H9 (cell line): Measurements from ENCODE around the gene VAV2. TPM values are rescaled to one million over a fixed set of nuclear protein-coding genes. Genes with fewer than 3 reads are reported as not detected.

ENCODE experiments used
- DNase-seq: peaks from one replicate; pipeline ENCODE4 v3.0.0-alpha.2; 2017
- H2AFZ ChIP-seq: one replicate; pipeline ENCODE4 v1.6.1; 2013; ENCODE audit warnings: mild to moderate bottlenecking, low read length, control low read depth, moderate library complexity
- H2AK5ac ChIP-seq: 2 replicates; pipeline ENCODE4 v1.6.1; 2013; ENCODE audit warnings: low read length, control low read depth, mixed read lengths; ENCODE audit not compliant: insufficient read length
- H2BK120ac ChIP-seq: one replicate; pipeline ENCODE4 v1.6.1; 2013; ENCODE audit warnings: low read depth, mild to moderate bottlenecking, low read length, control low read depth, inconsistent platforms; ENCODE audit not compliant: poor library complexity, severe bottlenecking
- H2BK12ac ChIP-seq: 2 replicates; pipeline ENCODE4 v1.6.1; 2013; ENCODE audit warnings: low read length, control low read depth, mixed read lengths, low read depth; ENCODE audit not compliant: insufficient read length
- H2BK15ac ChIP-seq: 2 replicates; pipeline ENCODE4 v1.6.1; 2013; ENCODE audit warnings: low read depth, low read length, control low read depth
- H2BK20ac ChIP-seq: one replicate; pipeline ENCODE4 v1.6.1; 2013; ENCODE audit warnings: low read depth, mild to moderate bottlenecking, low read length, control low read depth, inconsistent platforms; ENCODE audit not compliant: poor library complexity, severe bottlenecking
- H2BK5ac ChIP-seq: 2 replicates; pipeline ENCODE4 v1.6.1; 2013; ENCODE audit warnings: low read length, control low read depth, mixed read lengths; ENCODE audit not compliant: insufficient read length
- H3K14ac ChIP-seq: 2 replicates; pipeline ENCODE4 v1.6.1; 2013; ENCODE audit warnings: low read length, control low read depth; ENCODE audit not compliant: insufficient read depth
- H3K18ac ChIP-seq: 2 replicates; pipeline ENCODE4 v1.6.1; 2013; ENCODE audit warnings: low read depth, mild to moderate bottlenecking, mixed read lengths, low read length, control low read depth; ENCODE audit not compliant: insufficient read length
- H3K23ac ChIP-seq: 2 replicates; pipeline ENCODE4 v1.6.1; 2013; ENCODE audit warnings: low read length, control low read depth, mixed read lengths, low read depth; ENCODE audit not compliant: insufficient read length
- H3K23me2 ChIP-seq: 2 replicates; pipeline ENCODE4 v1.6.1; 2013; ENCODE audit warnings: low read depth, mild to moderate bottlenecking, mixed read lengths, low read length, control low read depth; ENCODE audit not compliant: insufficient read length, poor library complexity, severe bottlenecking
- H3K27ac ChIP-seq: 2 replicates; pipeline ENCODE4 v1.5.1; 2013; ENCODE audit warnings: low read length, control low read depth, mixed read lengths, low read depth; ENCODE audit not compliant: insufficient read length
- H3K27me3 ChIP-seq: 2 replicates; pipeline ENCODE4 v1.6.1; 2013; ENCODE audit warnings: low read length, control low read depth, inconsistent platforms; ENCODE audit not compliant: insufficient read depth
- H3K4ac ChIP-seq: 2 replicates; pipeline ENCODE4 v1.6.1; 2013; ENCODE audit warnings: low read depth, mild to moderate bottlenecking, control low read depth, inconsistent platforms, low read length, moderate library complexity
- H3K4me1 ChIP-seq: 2 replicates; pipeline ENCODE4 v1.6.1; 2013; ENCODE audit warnings: low read length, control low read depth, inconsistent platforms; ENCODE audit not compliant: insufficient read depth
- H3K4me2 ChIP-seq: 2 replicates; pipeline ENCODE4 v1.6.1; 2013; ENCODE audit warnings: low read length, control low read depth, mixed read lengths; ENCODE audit not compliant: insufficient read length, insufficient read depth
- H3K56ac ChIP-seq: 2 replicates; pipeline ENCODE4 v1.6.1; 2013; ENCODE audit warnings: low read depth, mild to moderate bottlenecking, mixed read lengths, low read length, control low read depth; ENCODE audit not compliant: insufficient read length
- H3K79me1 ChIP-seq: 2 replicates; pipeline ENCODE4 v1.6.1; 2013; ENCODE audit warnings: low read depth, mild to moderate bottlenecking, moderate library complexity, low read length, control low read depth, inconsistent platforms; ENCODE audit not compliant: insufficient read depth, poor library complexity, severe bottlenecking
- H3K79me2 ChIP-seq: 2 replicates; pipeline ENCODE4 v1.6.1; 2013; ENCODE audit warnings: low read length, control low read depth, inconsistent platforms; ENCODE audit not compliant: insufficient read depth
- H3K9ac ChIP-seq: 2 replicates; pipeline ENCODE4 v1.6.1; 2013; ENCODE audit warnings: low read length, control low read depth, mixed read lengths; ENCODE audit not compliant: insufficient read length; ENCODE audit errors: extremely low read depth
- H3K9me3 ChIP-seq: one replicate; pipeline ENCODE4 v1.6.1; 2013; ENCODE audit warnings: low read depth, low read length, inconsistent platforms; ENCODE audit not compliant: control insufficient read depth
- H3T11ph ChIP-seq: one replicate; pipeline ENCODE4 v1.6.1; 2013; ENCODE audit warnings: mild to moderate bottlenecking, low read length, control low read depth, inconsistent platforms
- H4K20me1 ChIP-seq: one replicate; pipeline ENCODE4 v1.6.1; 2013; ENCODE audit not compliant: control insufficient read depth, insufficient read length, insufficient read depth
- H4K5ac ChIP-seq: 2 replicates; pipeline ENCODE4 v1.6.1; 2013; ENCODE audit warnings: low read depth, mild to moderate bottlenecking, mixed read lengths, low read length, control low read depth; ENCODE audit not compliant: insufficient read length
- H4K8ac ChIP-seq: replicated peaks from 2 replicates; pipeline ENCODE4 v1.6.1; 2013; ENCODE audit warnings: low read length, control low read depth, mixed read lengths, low read depth; ENCODE audit not compliant: insufficient read length
- H4K91ac ChIP-seq: 2 replicates; pipeline ENCODE4 v1.6.1; 2013; ENCODE audit warnings: low read depth, mild to moderate bottlenecking, moderate library complexity, mixed read lengths, low read length, control low read depth; ENCODE audit not compliant: insufficient read length
- H3K27ac Mint-ChIP-seq, 3 experiments: 2 replicates in 2 of 3; 3 replicates in 1 of 3; pipeline ENCODE4 v1.8.0; 2020 to 2021; ENCODE audit warnings: mixed read lengths in 3 of 3, mild to moderate bottlenecking in 1 of 3, moderate library complexity in 1 of 3
- H3K27me3 Mint-ChIP-seq: 2 replicates; pipeline ENCODE4 v1.8.0; 2021; ENCODE audit warnings: low read depth, mild to moderate bottlenecking, moderate library complexity, mixed read lengths
- H3K36me3 Mint-ChIP-seq, 3 experiments: 2 replicates in 2 of 3; 3 replicates in 1 of 3; pipeline ENCODE4 v1.8.0; 2020 to 2021; ENCODE audit warnings: low read depth in 3 of 3, mixed read lengths in 3 of 3; ENCODE audit not compliant: insufficient read depth in 1 of 3
- H3K4me1 Mint-ChIP-seq, 2 experiments: 2 replicates each; pipeline ENCODE4 v1.8.0; 2020; ENCODE audit warnings: mixed read lengths in 2 of 2
- H3K4me3 Mint-ChIP-seq, 2 experiments: 2 replicates in 1 of 2; 3 replicates in 1 of 2; pipeline ENCODE4 v1.8.0; 2020 to 2021; ENCODE audit warnings: mild to moderate bottlenecking in 2 of 2, mixed read lengths in 2 of 2, moderate library complexity in 1 of 2
- H3K9me3 Mint-ChIP-seq, 2 experiments: 2 replicates in 1 of 2; 3 replicates in 1 of 2; pipeline ENCODE4 v1.8.0; 2020; ENCODE audit warnings: mild to moderate bottlenecking in 2 of 2, mixed read lengths in 2 of 2, moderate library complexity in 1 of 2
- WGBS: extraction: QIAGEN DNeasy Blood & Tissue Kit; methylation state at CpG from one replicate; pipeline ENCODE4 v1.1.7; 2013; ENCODE audit warnings: missing lambda C conversion rate, low lambda C conversion rate, mixed read lengths; ENCODE audit not compliant: insufficient read length; ENCODE audit errors: extremely low coverage; 5-methylcytosine and 5-hydroxymethylcytosine counted together
- total RNA-seq: library from RNA; stranded (reverse); gene quantifications from 2 replicates; pipeline ENCODE4 v1.2.1, GENCODE V29; 2021
- TF ChIP-seq, protein P1 (sequence below): fragments of 200-600 bp; sonication (generic); conservative IDR thresholded peaks from 3 replicates; pipeline ENCODE4 v1.8.0; 2021; ENCODE audit warnings: antibody characterized with exemption, mild to moderate bottlenecking

Gene VAV2
- total RNA-seq, 1 experiment from 2014 or later, result 58.7 TPM

DNA sequence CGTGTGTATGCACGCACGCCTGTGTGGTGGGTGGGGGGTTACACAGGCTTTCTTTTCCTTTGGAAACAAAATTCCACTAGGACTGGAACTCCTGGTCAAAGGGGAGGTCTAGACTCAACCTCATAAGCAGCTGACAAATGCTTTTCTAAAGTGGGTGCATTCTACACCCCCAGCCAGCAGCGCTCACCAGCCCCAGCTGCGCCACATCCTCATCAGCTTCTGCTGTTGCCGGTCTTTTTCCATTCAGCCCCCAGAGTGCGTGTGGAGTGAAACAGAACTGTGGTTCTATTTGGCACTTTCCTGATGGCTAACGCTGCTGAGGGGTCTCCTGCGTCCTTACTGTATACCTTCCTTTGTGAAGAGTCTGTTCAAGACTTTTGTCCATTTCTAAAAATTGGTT, 176.3 kb downstream of the VAV2 start:
- H4K8ac ChIP-seq, result no peak overlapping the region
- no peak for DNase-seq
- no peak overlapping the region for H2AK5ac ChIP-seq
- no peak overlapping the region for H4K5ac ChIP-seq
- H3K27me3 ChIP-seq, result no peaks in the 10 kb centered on the region
- H4K91ac ChIP-seq, result no peak overlapping the region
- H3K14ac ChIP-seq, result no peak overlapping the region
- H3K4ac ChIP-seq, result no peak overlapping the region
- H4K20me1 ChIP-seq, result no peaks in the 10 kb centered on the region
- TF ChIP-seq, protein P1, sequence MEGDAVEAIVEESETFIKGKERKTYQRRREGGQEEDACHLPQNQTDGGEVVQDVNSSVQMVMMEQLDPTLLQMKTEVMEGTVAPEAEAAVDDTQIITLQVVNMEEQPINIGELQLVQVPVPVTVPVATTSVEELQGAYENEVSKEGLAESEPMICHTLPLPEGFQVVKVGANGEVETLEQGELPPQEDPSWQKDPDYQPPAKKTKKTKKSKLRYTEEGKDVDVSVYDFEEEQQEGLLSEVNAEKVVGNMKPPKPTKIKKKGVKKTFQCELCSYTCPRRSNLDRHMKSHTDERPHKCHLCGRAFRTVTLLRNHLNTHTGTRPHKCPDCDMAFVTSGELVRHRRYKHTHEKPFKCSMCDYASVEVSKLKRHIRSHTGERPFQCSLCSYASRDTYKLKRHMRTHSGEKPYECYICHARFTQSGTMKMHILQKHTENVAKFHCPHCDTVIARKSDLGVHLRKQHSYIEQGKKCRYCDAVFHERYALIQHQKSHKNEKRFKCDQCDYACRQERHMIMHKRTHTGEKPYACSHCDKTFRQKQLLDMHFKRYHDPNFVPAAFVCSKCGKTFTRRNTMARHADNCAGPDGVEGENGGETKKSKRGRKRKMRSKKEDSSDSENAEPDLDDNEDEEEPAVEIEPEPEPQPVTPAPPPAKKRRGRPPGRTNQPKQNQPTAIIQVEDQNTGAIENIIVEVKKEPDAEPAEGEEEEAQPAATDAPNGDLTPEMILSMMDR, result no peak
- H3K4me2 ChIP-seq, result no peak overlapping the region
- H3K23ac ChIP-seq, result no peak overlapping the region
- H3K9me3 ChIP-seq, result no peaks in the 10 kb centered on the region
- no peak overlapping the region for H2BK5ac ChIP-seq
- no peak overlapping the region for H3K9ac ChIP-seq
- no peaks in the 10 kb centered on the region for H3K9me3 Mint-ChIP-seq
- H2BK20ac ChIP-seq, result no peak overlapping the region
- peaks cover 0 to 29% (median 11%) of the 10 kb centered on the region in 3 experiments; a peak in 6 of 7 replicates for H3K36me3 Mint-ChIP-seq
- no peak overlapping the region for H3K4me3 Mint-ChIP-seq
- no peak overlapping the region for H3K27ac Mint-ChIP-seq
- no peak overlapping the region for H2BK15ac ChIP-seq
- peaks cover 0 to 8% of the 10 kb centered on the region in 2 experiments; a peak in 2 of 4 replicates for H3K4me1 Mint-ChIP-seq
- no peaks in the 10 kb centered on the region for H3K79me2 ChIP-seq
- H3K56ac ChIP-seq, result no peak overlapping the region
- no peaks in the 10 kb centered on the region for H3K79me1 ChIP-seq
- H3K27me3 Mint-ChIP-seq, result no peaks in the 10 kb centered on the region
- H3K4me1 ChIP-seq, result no peaks in the 10 kb centered on the region
- no peak overlapping the region for H3K27ac ChIP-seq
- no peak overlapping the region for H2BK120ac ChIP-seq
- no peak overlapping the region for H2AFZ ChIP-seq
- H3K23me2 ChIP-seq, result no peaks in the 10 kb centered on the region
- no CpG with 5 or more reads among the region's 9 CpGs for WGBS
- no peak overlapping the region for H2BK12ac ChIP-seq
- no peak overlapping the region for H3T11ph ChIP-seq
- H3K18ac ChIP-seq, result no peak overlapping the region
